ENCODE data around the gene FUT4.
"Not testable (repeated sequence)": the region's sequence is repeated elsewhere in the genome, so short reads cannot be mapped to it uniquely, and the experiment has no call there.

Gene FUT4

DNA sequence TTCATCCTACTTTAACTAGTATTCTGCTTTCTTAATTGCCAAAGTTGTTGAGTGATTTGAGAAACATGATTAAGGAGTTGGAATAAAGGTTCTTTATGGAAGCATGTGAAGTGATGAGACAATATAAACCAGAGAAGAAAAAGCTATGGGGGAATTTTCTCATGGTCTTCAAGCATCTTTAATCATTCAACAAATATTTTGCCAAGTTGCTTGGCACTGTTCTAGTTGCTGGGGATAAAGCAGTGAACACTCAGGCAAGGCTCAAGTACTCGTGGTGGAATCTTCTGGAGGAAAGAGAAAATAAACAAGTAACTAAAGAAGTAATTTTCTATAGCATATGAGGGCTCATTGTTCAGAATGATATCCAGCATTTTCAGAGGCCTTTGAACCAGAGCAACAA is 14.3 kb downstream of the FUT4 start:
- Histone ChIP-seq H3K27ac (ENCODE audit: low read length) (no peak overlapping the region), H3K27me3 (ENCODE audit: insufficient read depth, low read length) (no peaks in the 10 kb centered on the region), H3K9me3 (ENCODE audit: insufficient read depth, low read depth, low read length) (no peaks in the 10 kb centered on the region), H3K4me1 (ENCODE audit: insufficient read depth, low read length) (peaks cover under 1% of the 10 kb centered on the region; the same call in 1 of the 2 replicates), H3K36me3 (ENCODE audit: insufficient read depth, low read depth, low read length) (no peaks in the 10 kb centered on the region), H3K4me3 (ENCODE audit: low read length) (no peak overlapping the region), H3K9ac (ENCODE audit: low read depth, low read length) (no peak overlapping the region)

DNA sequence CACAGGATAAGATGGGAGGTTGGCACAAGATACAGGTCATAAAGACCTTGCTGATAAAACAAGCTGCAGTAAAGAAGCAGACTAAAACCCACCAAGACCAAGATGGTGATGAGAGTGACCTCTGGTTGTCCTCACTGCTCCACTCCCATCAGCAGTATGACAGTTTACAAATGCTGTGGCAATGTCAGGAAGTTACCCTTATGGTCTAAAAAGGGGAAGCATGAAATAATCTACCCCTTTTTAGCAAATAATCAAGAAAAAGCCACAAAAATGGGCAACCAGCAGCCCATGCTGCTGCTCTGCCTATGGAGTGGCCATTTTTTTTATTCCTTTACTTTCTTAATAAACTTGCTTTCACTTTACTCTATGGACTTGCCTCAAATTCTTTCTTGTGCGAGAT is 14.7 kb downstream of the FUT4 start:
- no peaks in the 10 kb centered on the region for H3K36me3 ChIP-seq (ENCODE audit: insufficient read depth, low read depth, low read length)
- H3K9ac ChIP-seq (ENCODE audit: low read depth, low read length) = no peak overlapping the region
- no peak overlapping the region for H3K27ac ChIP-seq (ENCODE audit: low read length)
- no peaks in the 10 kb centered on the region for H3K9me3 ChIP-seq (ENCODE audit: insufficient read depth, low read depth, low read length)
- no peaks in the 10 kb centered on the region for H3K27me3 ChIP-seq (ENCODE audit: insufficient read depth, low read length)
- no peak overlapping the region for H3K4me3 ChIP-seq (ENCODE audit: low read length)
- H3K4me1 ChIP-seq (ENCODE audit: insufficient read depth, low read length) = peaks cover 3% of the 10 kb centered on the region; the same call in 1 of the 2 replicates

DNA sequence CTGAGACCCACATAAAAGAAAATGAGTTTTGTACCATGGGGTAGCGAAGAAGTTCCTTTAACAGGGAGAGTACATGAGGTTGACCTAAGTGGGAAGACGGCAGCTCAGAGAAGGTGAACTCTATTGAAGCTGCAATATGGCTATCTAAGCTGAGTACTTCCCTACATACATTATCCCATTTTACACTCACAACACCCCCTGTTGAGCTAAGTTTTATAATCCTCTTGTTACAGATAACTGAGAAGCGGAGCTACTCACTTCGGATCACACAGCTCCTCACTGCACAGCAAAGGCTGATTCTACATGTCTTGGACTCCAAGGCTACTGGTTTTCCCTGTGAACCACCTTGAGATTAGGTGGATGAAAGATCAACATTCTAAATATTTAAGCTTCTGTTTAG is 15.2 kb downstream of the FUT4 start:
- Histone ChIP-seq H3K9ac (ENCODE audit: low read depth, low read length) (no peak overlapping the region), H3K4me1 (ENCODE audit: insufficient read depth, low read length) (peaks cover 3% of the 10 kb centered on the region; the same call in 1 of the 2 replicates)

DNA sequence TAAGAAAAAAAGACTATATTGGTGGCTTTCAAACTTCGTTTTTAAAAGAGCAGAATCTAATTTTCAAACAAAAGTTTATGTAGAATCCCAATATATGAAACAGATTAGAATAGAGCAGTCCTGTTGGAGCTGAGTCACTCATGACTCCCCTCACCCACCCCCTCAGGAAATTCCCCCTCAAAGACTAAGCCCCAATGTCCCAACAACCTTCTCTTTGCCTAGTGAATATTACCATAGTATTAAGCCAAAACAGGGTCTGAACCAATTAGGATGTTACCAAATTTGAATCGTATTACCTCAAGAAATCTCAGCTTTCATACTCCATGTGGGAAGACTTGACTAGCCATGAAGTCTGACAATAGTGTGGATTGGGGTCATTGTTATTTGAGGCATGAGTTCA is 15.6 kb downstream of the FUT4 start:
- Histone ChIP-seq H3K9ac (ENCODE audit: low read depth, low read length) (no peak overlapping the region), H3K4me1 (ENCODE audit: insufficient read depth, low read length) (peaks cover 3% of the 10 kb centered on the region; the same call in 1 of the 2 replicates), H3K9me3 (ENCODE audit: insufficient read depth, low read depth, low read length) (no peaks in the 10 kb centered on the region), H3K4me3 (ENCODE audit: low read length) (no peak overlapping the region), H3K27ac (ENCODE audit: low read length) (no peak overlapping the region), H3K36me3 (ENCODE audit: insufficient read depth, low read depth, low read length) (no peaks in the 10 kb centered on the region), H3K27me3 (ENCODE audit: insufficient read depth, low read length) (no peaks in the 10 kb centered on the region)

More for the DNA sequence above, 15.2 kb downstream of the FUT4 start:
- H3K27ac ChIP-seq (ENCODE audit: low read length) = no peak overlapping the region
- H3K4me3 ChIP-seq (ENCODE audit: low read length) = no peak overlapping the region
- no peaks in the 10 kb centered on the region for H3K27me3 ChIP-seq (ENCODE audit: insufficient read depth, low read length)
- H3K36me3 ChIP-seq (ENCODE audit: insufficient read depth, low read depth, low read length) = no peaks in the 10 kb centered on the region
- H3K9me3 ChIP-seq (ENCODE audit: insufficient read depth, low read depth, low read length) = no peaks in the 10 kb centered on the region

DNA sequence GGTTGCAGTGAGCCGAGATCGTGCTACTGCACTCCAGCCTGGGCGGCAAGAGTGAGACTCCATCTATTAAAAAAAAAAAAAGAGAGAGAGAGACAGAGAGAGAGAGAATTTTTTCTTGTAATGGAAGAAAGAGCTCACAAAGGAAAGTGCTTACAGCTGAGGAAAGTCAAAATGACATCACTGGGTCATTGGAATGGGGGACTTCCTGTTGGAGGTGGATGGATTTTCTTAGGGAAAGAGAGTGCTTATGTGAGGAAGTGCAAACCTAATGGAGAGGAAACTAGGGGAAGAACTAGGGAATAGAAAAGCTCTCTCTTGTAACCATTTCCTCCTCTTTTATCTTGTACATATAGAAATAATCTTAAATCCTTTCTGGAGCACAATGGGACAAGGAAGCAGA is 17.1 kb downstream of the FUT4 start:
- Histone ChIP-seq H3K9me3 (ENCODE audit: insufficient read depth, low read depth, low read length) (no peaks in the 10 kb centered on the region), H3K9ac (ENCODE audit: low read depth, low read length) (no peak overlapping the region), H3K27ac (ENCODE audit: low read length) (no peak overlapping the region), H3K4me3 (ENCODE audit: low read length) (no peak overlapping the region), H3K36me3 (ENCODE audit: insufficient read depth, low read depth, low read length) (no peaks in the 10 kb centered on the region), H3K4me1 (ENCODE audit: insufficient read depth, low read length) (peaks cover 3% of the 10 kb centered on the region; the same call in 1 of the 2 replicates), H3K27me3 (ENCODE audit: insufficient read depth, low read length) (no peaks in the 10 kb centered on the region)

DNA sequence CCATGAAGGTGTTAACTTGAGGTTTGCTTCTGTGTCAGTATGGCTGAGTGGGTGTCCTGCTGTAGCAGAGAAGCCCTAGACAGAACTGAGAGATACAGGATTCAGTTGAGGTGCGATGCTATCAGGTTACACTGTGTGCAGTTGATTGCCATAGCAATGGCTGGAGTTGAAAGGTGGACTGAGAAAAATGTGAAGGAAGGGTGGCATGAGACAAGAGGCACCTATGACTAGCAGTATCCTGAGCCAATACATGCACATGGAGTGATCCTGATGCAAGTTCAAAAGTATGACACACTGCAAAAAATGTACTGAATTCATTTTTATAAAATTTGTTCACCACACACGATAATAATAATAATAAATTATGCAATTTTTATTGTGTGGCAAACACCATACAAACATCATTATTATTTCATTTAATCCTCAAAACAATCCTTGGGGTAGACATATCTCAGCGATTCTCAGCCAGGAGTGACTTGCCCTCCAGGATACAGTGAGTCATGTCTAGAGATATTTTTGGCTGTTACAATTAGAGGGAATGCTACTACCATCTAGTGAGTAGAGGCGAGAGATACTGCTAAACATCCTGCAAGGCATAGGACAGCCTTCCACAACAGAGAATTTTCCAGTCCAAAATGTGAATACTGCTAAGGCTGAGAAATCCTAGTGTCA is 19.6 kb downstream of the FUT4 start:
- no peak overlapping the region for H3K9ac ChIP-seq (ENCODE audit: low read depth, low read length)
- H3K4me3 ChIP-seq (ENCODE audit: low read length) = no peak overlapping the region
- no peaks in the 10 kb centered on the region for H3K9me3 ChIP-seq (ENCODE audit: insufficient read depth, low read depth, low read length)
- no peak overlapping the region for H3K27ac ChIP-seq (ENCODE audit: low read length)
- H3K4me1 ChIP-seq (ENCODE audit: insufficient read depth, low read length) = peaks cover 3% of the 10 kb centered on the region; the same call in 1 of the 2 replicates
- H3K27me3 ChIP-seq (ENCODE audit: insufficient read depth, low read length) = no peaks in the 10 kb centered on the region
- no peaks in the 10 kb centered on the region for H3K36me3 ChIP-seq (ENCODE audit: insufficient read depth, low read depth, low read length)

DNA sequence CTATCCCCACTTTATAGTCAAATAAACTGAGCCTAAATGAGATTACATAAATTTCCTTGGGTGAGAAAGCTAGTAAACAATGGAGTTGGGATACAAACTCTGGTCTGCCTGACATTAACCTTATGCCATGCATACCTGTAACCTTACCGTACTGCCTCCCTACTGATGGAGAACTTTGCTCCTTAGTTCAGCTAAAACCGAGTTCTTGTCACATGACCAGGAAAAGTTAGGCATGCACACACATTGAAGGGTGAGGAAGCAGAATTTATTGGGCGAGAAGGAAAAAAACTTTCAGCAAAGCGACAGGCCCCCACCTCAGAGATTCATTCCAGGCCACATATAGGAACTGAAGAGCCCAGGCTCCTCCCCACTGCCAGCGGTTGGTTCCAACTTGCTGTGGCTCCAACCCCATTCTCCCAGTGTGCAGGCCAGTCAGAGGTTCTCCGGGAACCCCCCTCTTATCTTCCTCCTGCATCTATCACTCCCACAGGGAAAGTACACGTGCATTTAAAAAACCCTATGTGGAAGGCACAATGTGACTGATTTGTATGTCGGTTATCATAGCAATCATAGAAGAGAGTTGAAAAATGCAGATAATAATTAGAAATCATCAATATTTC is 20.2 kb downstream of the FUT4 start:
- no peak overlapping the region for H3K9ac ChIP-seq (ENCODE audit: low read depth, low read length)
- no peaks in the 10 kb centered on the region for H3K9me3 ChIP-seq (ENCODE audit: insufficient read depth, low read depth, low read length)
- H3K36me3 ChIP-seq (ENCODE audit: insufficient read depth, low read depth, low read length) = no peaks in the 10 kb centered on the region
- H3K27ac ChIP-seq (ENCODE audit: low read length) = no peak overlapping the region
- no peak overlapping the region for H3K4me3 ChIP-seq (ENCODE audit: low read length)
- H3K27me3 ChIP-seq (ENCODE audit: insufficient read depth, low read length) = no peaks in the 10 kb centered on the region
- peaks cover 3% of the 10 kb centered on the region; the same call in 1 of the 2 replicates for H3K4me1 ChIP-seq (ENCODE audit: insufficient read depth, low read length)

DNA sequence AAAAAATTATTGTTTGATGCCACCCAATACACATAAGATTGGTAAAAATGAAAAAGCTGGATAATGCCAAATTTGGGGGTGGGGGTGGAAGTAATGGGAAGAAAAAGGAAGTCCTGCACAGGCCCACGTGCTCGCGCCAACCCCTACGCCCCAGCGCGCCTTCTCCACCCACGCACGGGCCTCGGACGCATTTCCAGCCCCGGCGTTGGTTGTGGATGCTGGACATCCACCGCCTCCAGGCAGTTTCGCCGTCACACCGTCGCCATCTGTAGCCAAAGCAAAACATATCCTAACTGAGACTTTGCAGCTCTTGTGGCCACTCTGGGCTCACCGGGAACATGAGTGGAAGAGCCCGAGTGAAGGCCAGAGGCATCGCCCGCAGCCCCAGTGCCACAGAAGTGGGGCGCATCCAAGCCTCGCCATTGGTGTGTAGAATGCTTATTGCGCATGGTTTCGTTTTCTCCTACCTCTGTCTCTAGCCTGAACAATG is 23.5 kb downstream of the FUT4 start, which contains the start of gene PIWIL4:
TSS of gene PIWIL4 (plus strand) at position 188 of the 490 bp plus-strand sequence. CDS start at position 339, 151 bp downstream.
- no peak within 1 kb of the TSS for H3K27ac ChIP-seq (ENCODE audit: low read length)
- H3K9ac ChIP-seq (ENCODE audit: low read depth, low read length) = no peak within 1 kb of the TSS
- no peak within 1 kb of the TSS for H3K4me3 ChIP-seq (ENCODE audit: low read length)
- peaks cover 3% of the 10 kb centered on the region; the same call in 1 of the 2 replicates for H3K4me1 ChIP-seq (ENCODE audit: insufficient read depth, low read length)
- no peaks in the 10 kb centered on the region for H3K36me3 ChIP-seq (ENCODE audit: insufficient read depth, low read depth, low read length)
- no peaks in the 10 kb centered on the region for H3K9me3 ChIP-seq (ENCODE audit: insufficient read depth, low read depth, low read length)
- H3K27me3 ChIP-seq (ENCODE audit: insufficient read depth, low read length) = no peaks in the 10 kb centered on the region

DNA sequence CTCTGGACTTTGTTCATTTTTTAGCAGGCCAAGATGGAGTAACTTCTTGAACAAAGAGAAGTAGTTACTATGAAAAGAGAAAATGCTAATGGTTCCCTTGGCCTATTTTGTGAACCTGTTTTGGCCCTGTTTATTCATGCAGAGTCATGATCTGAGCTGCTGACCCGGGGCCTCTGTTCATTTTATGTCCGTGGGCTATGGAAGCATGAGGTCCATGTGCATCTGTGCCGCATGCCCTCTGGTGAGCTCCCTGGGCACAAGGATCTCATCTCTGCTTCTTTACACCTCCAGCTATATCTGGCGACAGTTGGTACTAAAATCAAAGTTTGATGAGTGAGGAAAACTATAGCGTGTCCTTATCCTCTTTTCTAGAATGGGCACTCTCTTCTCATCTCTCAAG is 24.5 kb downstream of the FUT4 start:
- Histone ChIP-seq H3K4me3 (ENCODE audit: low read length) (no peak overlapping the region), H3K36me3 (ENCODE audit: insufficient read depth, low read depth, low read length) (no peaks in the 10 kb centered on the region), H3K9ac (ENCODE audit: low read depth, low read length) (no peak overlapping the region), H3K9me3 (ENCODE audit: insufficient read depth, low read depth, low read length) (no peaks in the 10 kb centered on the region), H3K27ac (ENCODE audit: low read length) (no peak overlapping the region), H3K27me3 (ENCODE audit: insufficient read depth, low read length) (no peaks in the 10 kb centered on the region), H3K4me1 (ENCODE audit: insufficient read depth, low read length) (peaks cover under 1% of the 10 kb centered on the region; the same call in 1 of the 2 replicates)

DNA sequence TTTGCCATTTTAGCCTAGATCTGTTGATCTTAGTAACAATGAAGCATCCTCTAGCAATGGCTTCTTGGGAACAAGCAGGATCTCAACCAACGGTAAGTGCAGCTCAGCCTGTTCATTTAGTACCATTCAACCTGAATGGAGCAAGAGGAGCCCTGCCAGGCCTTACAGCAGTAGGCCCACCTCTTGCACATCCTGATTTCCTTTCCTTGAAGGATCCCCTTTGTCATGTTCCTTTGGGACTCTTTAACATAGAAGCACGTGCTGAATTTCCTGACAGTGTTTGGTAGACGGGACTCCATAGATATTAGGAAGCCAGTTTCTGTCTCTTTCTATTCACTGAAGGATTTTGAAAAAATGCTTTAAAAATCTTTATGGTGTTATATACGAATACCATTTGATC is 25.0 kb downstream of the FUT4 start:
- Histone ChIP-seq H3K9me3 (ENCODE audit: insufficient read depth, low read depth, low read length) (no peaks in the 10 kb centered on the region), H3K4me3 (ENCODE audit: low read length) (no peak overlapping the region), H3K4me1 (ENCODE audit: insufficient read depth, low read length) (no peaks in the 10 kb centered on the region), H3K36me3 (ENCODE audit: insufficient read depth, low read depth, low read length) (no peaks in the 10 kb centered on the region), H3K27ac (ENCODE audit: low read length) (no peak overlapping the region), H3K27me3 (ENCODE audit: insufficient read depth, low read length) (no peaks in the 10 kb centered on the region), H3K9ac (ENCODE audit: low read depth, low read length) (no peak overlapping the region)

DNA sequence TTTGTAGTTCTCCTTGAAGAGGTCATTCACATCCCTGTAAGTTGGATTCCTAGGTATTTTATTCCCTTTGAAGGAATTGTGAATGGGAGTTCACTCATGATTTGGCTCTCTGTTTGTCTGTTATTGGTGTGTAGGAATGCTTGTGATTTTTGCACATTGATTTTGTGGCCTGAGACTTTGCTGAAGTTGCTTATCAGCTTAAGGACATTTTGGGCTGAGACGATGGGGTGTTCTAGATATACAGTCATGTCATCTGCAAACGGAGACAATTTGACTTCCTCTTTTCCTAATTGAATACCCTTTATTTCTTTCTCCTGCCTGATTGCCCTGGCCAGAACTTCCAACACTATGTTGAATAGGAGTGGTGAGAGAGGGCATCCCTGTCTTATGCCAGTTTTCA is 29.3 kb downstream of the FUT4 start:
- not testable (repeated sequence) for H3K36me3 ChIP-seq (ENCODE audit: insufficient read depth, low read depth, low read length); H3K4me3 ChIP-seq (ENCODE audit: low read length); H3K9me3 ChIP-seq (ENCODE audit: insufficient read depth, low read depth, low read length); H3K9ac ChIP-seq (ENCODE audit: low read depth, low read length); H3K4me1 ChIP-seq (ENCODE audit: insufficient read depth, low read length); H3K27ac ChIP-seq (ENCODE audit: low read length); H3K27me3 ChIP-seq (ENCODE audit: insufficient read depth, low read length)

All from iPS-20b (cell line).